ENCODE measurements around the gene MAP3K6.

Gene MAP3K6

GRCh38 chr1:27355683-27356082 is 11.1 kb downstream of the MAP3K6 start:
- TF ChIP-seq PKNOX1 (IDR thresholded peaks at IDR 0.05) (no peak), ZNF384 (IDR thresholded peaks at IDR 0.05) (no peak), ELF4 (IDR thresholded peaks at IDR 0.05) (no peak), SUZ12 (IDR thresholded peaks at IDR 0.05) (no peak), LEF1 (IDR thresholded peaks at IDR 0.05; ENCODE audit: borderline replicate concordance) (no peak), FOXA1 (IDR thresholded peaks at IDR 0.05) (no peak), CTBP1 (IDR thresholded peaks at IDR 0.05; ENCODE audit: borderline replicate concordance) (no peak), NFRKB (IDR thresholded peaks at IDR 0.05) (no peak), SP1 (IDR thresholded peaks at IDR 0.05) (no peak), HDGF (IDR thresholded peaks at IDR 0.05; ENCODE audit: borderline replicate concordance) (no peak)
- ChIA-PET CTCF (interaction anchor here (0.7 to 1.5 kb wide), 2 partner anchors 12 to 13 kb away, joined by 3 read pairs; no protein-coding TSS in a partner anchor), POLR2A (interaction anchor here (0.7 kb wide), 1 partner anchor 10 kb away, joined by 3 read pairs; no protein-coding TSS in a partner anchor)
- DNase-seq (ENCODE audit: extremely low spot score), result no peak

- POLR2A ChIA-PET, result interaction anchor here (2.2 kb wide), 1 partner anchor 12 kb away, joined by 21 read pairs; the partner anchor contains the start of gene MAP3K6
These were observed 13.1 kb downstream of the MAP3K6 start for GRCh38 chr1:27353629-27354028.

GRCh38 chr1:27353166-27353565 is 13.6 kb downstream of the MAP3K6 start:
- DNase-seq (ENCODE audit: extremely low spot score), result no peak
- CTCF ChIA-PET, result no interaction called here
- TF ChIP-seq SP1 (IDR thresholded peaks at IDR 0.05) (no peak), FOXA1 (IDR thresholded peaks at IDR 0.05) (no peak), ZNF384 (IDR thresholded peaks at IDR 0.05) (no peak)
- POLR2A ChIA-PET, result interaction anchor here (2.2 kb wide), 1 partner anchor 13 kb away, joined by 21 read pairs; the partner anchor contains the start of gene MAP3K6

More at GRCh38 chr1:27353629-27354028, 13.1 kb downstream of the MAP3K6 start:
- DNase-seq (ENCODE audit: extremely low spot score), result no peak
- no peak for TF ChIP-seq NFRKB (IDR thresholded peaks at IDR 0.05)
- CTCF ChIA-PET, result interaction anchor here (0.6 kb wide), 1 partner anchor 430 kb away, joined by 5 read pairs; no protein-coding TSS in a partner anchor

DNA sequence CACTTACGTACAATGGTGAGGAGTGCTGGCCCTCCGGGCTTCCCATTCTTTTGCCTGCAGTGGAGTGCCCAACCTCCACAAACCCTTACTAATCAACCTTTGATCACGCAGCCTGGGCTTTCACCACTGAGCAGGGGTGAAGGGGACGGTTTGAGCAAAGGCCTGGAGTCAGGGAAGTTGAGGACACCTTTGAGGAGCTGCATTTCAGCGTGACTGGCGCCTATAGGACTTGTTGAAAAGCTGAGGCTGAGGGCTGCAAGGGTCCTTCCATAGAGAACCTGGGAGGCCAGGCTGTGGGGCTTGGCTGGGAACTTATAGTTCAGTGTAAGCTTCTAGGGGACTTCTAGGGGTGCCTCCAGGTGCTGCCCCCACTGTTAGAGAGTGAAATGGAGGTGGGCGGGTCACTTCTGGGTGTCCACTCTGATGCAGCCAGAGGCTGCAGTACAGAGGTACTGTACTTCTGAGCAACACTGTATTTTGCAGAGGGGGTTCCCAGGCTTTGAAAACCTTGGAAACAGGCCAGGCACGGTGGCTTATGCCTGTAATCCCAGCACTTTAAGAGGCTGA is 15.1 kb downstream of the MAP3K6 start:
- ChIA-PET POLR2A (interaction anchor here (3.8 kb wide), 1 partner anchor 14 kb away, joined by 26 read pairs; the partner anchor contains the start of gene MAP3K6), CTCF (no interaction called here)
- DNase-seq (ENCODE audit: extremely low spot score), result no peak
- no peak for TF ChIP-seq CTBP1 (IDR thresholded peaks at IDR 0.05; ENCODE audit: borderline replicate concordance)
- no peak for TF ChIP-seq PKNOX1 (IDR thresholded peaks at IDR 0.05)
- TF ChIP-seq L3MBTL2 (conservative IDR thresholded peaks at IDR 0.05), result no peak
- TF ChIP-seq FOXA1 (IDR thresholded peaks at IDR 0.05), result no peak
- no peak for TF ChIP-seq NFRKB (IDR thresholded peaks at IDR 0.05)
- TF ChIP-seq ZNF384 (IDR thresholded peaks at IDR 0.05), result no peak
- no peak for TF ChIP-seq FOXM1 (IDR thresholded peaks at IDR 0.05; ENCODE audit: borderline replicate concordance)
- TF ChIP-seq BHLHE40 (IDR thresholded peaks at IDR 0.05; ENCODE audit: borderline replicate concordance), result no peak
- TF ChIP-seq HDGF (IDR thresholded peaks at IDR 0.05; ENCODE audit: borderline replicate concordance), result no peak
- TF ChIP-seq SUZ12 (IDR thresholded peaks at IDR 0.05), result no peak
- TF ChIP-seq ELF4 (IDR thresholded peaks at IDR 0.05), result no peak
- no peak for TF ChIP-seq LEF1 (IDR thresholded peaks at IDR 0.05; ENCODE audit: borderline replicate concordance)
- TF ChIP-seq FOXK2 (IDR thresholded peaks at IDR 0.05), result no peak
- no peak for TF ChIP-seq SP1 (IDR thresholded peaks at IDR 0.05)
- TF ChIP-seq TARDBP (IDR thresholded peaks at IDR 0.05), result no peak

GRCh38 chr1:27350663-27351540 is 15.9 kb downstream of the MAP3K6 start:
- ChIA-PET CTCF (interaction anchor here (0.6 kb wide), 1 partner anchor 18 kb away, joined by 3 read pairs; no protein-coding TSS in a partner anchor), POLR2A (interaction anchor here (0.9 to 3.8 kb wide), 3 partner anchors 9 to 28 kb away, joined by 3 to 26 read pairs (median 3); partner anchors contain the start of genes MAP3K6 and SYTL1)
- peak; percentile 74 for TF ChIP-seq PKNOX1 (IDR thresholded peaks at IDR 0.05)
- TF ChIP-seq SP1 (IDR thresholded peaks at IDR 0.05), result no peak
- DNase-seq (ENCODE audit: extremely low spot score), result no peak

DNA sequence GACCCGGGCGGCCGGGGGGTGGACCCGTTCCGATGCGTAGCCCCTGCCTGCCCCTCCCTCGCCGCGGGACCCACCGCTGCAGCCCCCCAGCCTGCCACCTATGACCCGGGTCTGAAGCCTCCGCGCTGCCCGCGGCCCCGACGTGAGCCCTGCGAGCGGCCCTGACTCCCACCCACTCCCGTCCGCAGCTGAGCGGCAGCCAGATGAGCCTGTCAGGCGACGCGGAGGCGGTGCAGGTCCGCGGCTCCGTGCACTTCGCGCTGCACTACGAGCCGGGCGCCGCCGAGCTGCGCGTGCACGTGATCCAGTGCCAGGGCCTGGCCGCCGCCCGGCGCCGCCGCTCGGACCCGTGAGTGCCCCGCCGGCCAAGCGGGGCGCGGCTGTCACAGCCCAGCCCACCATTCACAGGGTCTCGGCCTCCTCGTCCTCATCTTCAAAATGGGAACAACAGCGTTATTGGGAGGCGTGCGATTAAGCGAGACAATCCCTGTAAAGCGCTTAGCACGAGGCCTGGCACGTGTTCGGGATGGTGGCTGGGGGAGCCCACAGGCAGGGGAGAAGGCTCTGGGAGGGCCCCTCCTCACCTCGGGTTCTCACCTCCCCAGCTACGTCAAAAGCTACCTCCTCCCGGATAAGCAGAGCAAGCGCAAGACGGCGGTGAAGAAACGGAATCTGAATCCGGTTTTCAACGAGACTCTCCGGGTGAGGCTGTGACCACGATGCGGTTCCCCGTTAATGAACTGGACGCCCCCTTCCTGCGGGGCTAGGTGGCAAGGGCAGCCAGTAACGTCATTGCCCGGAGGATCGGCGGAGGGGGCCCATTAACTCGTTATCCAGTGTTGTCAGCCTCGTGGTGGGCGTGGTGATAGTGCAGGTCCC is 16.7 kb downstream of the MAP3K6 start:
- POLR2A ChIA-PET, result interaction anchor here (0.9 to 3.8 kb wide), 3 partner anchors 8 to 27 kb away, joined by 3 to 26 read pairs (median 3); partner anchors contain the start of genes MAP3K6 and SYTL1
- DNase-seq (ENCODE audit: extremely low spot score), result peak; percentile 83
- CTCF ChIA-PET, result interaction anchor here (1.3 kb wide), 1 partner anchor 8 kb away, joined by 3 read pairs; no protein-coding TSS in a partner anchor
- TF ChIP-seq ARNT (IDR thresholded peaks at IDR 0.05) (no peak), LEF1 (IDR thresholded peaks at IDR 0.05; ENCODE audit: borderline replicate concordance) (peak; percentile 58; the same call in 1 of the 2 replicates), CTBP1 (IDR thresholded peaks at IDR 0.05; ENCODE audit: borderline replicate concordance) (no peak), HDGF (IDR thresholded peaks at IDR 0.05; ENCODE audit: borderline replicate concordance) (no peak), BHLHE40 (IDR thresholded peaks at IDR 0.05; ENCODE audit: borderline replicate concordance) (no peak), PKNOX1 (IDR thresholded peaks at IDR 0.05) (peak; percentile 98), FOXM1 (IDR thresholded peaks at IDR 0.05; ENCODE audit: borderline replicate concordance) (no peak), L3MBTL2 (conservative IDR thresholded peaks at IDR 0.05) (peak; percentile 48; the same call in 1 of the 2 replicates)
